Keratinocyte (primary cell): ENCODE data around the gene TMEFF2. TPM values are rescaled to one million over a fixed set of nuclear protein-coding genes. Genes with fewer than 3 reads are reported as not detected.

ENCODE experiments used
- DNase-seq: peaks from one replicate; pipeline ENCODE4 v3.0.0-alpha.2; 2011; ENCODE audit warnings: low read depth, missing footprints, low spot score
- FAIRE-seq: peaks from 2 replicates; lab custom pipeline; 2011; peaks lifted over from hg19 to GRCh38; lab: Jason Lieb, UNC
- H2AFZ ChIP-seq: 2 replicates; pipeline ENCODE4 v1.6.0; 2012; ENCODE audit warnings: low read length, control low read depth, inconsistent platforms; ENCODE audit not compliant: control insufficient read depth
- H3K27ac ChIP-seq: 2 replicates; pipeline ENCODE4 v1.5.1; 2011; ENCODE audit warnings: low read length; ENCODE audit not compliant: control insufficient read depth, insufficient read depth
- H3K27me3 ChIP-seq: 3 replicates; pipeline ENCODE4 v1.6.0; 2011; ENCODE audit warnings: low read length; ENCODE audit not compliant: control insufficient read depth, insufficient read depth; ENCODE audit errors: extremely low read depth
- H3K36me3 ChIP-seq, 2 experiments: 2 replicates in 1 of 2; 3 replicates in 1 of 2; pipeline ENCODE4 v1.5.1; 2011; ENCODE audit warnings: low read length in 2 of 2, mild to moderate bottlenecking in 1 of 2; ENCODE audit not compliant: control insufficient read depth in 2 of 2, insufficient read depth in 2 of 2; ENCODE audit errors: extremely low read depth in 1 of 2
- H3K4me1 ChIP-seq: 3 replicates; pipeline ENCODE4 v1.5.1; 2011; ENCODE audit warnings: low read length; ENCODE audit not compliant: control insufficient read depth, insufficient read depth; ENCODE audit errors: extremely low read depth
- H3K4me2 ChIP-seq: 3 replicates; pipeline ENCODE4 v1.6.0; 2011; ENCODE audit warnings: low read depth, low read length; ENCODE audit not compliant: control insufficient read depth, insufficient read depth; ENCODE audit errors: extremely low read depth
- H3K4me3 ChIP-seq, 3 experiments: fragments of 200-600 bp in 1 of 3; sonication (generic) in 1 of 3; 2 replicates in 2 of 3; 3 replicates in 1 of 3; pipeline ENCODE4 v1.5.1; 2011 to 2016; ENCODE audit warnings: low read length in 3 of 3, mild to moderate bottlenecking in 3 of 3, control low read depth in 2 of 3, inconsistent platforms in 1 of 3, low read depth in 1 of 3, mixed read lengths in 1 of 3, mixed run types in 1 of 3, moderate library complexity in 1 of 3; ENCODE audit not compliant: control insufficient read depth in 2 of 3, insufficient read depth in 2 of 3; ENCODE audit errors: extremely low read depth in 1 of 3
- H3K79me2 ChIP-seq: 2 replicates; pipeline ENCODE4 v1.6.0; 2012; ENCODE audit warnings: low read length; ENCODE audit not compliant: control insufficient read depth, insufficient read depth
- H3K9ac ChIP-seq: 3 replicates; pipeline ENCODE4 v1.6.0; 2011; ENCODE audit warnings: low read length; ENCODE audit not compliant: control insufficient read depth, insufficient read depth; ENCODE audit errors: extremely low read depth
- H3K9me1 ChIP-seq: 3 replicates; pipeline ENCODE4 v1.6.0; 2011; ENCODE audit warnings: low read length; ENCODE audit not compliant: control insufficient read depth, insufficient read depth; ENCODE audit errors: extremely low read depth
- H3K9me3 ChIP-seq: 2 replicates; pipeline ENCODE4 v1.5.1; 2012; ENCODE audit warnings: low read depth, low read length; ENCODE audit not compliant: control insufficient read depth
- H4K20me1 ChIP-seq: 3 replicates; pipeline ENCODE4 v1.6.0; 2011; ENCODE audit warnings: low read length; ENCODE audit not compliant: control insufficient read depth, insufficient read depth; ENCODE audit errors: extremely low read depth
- EZH2 ChIP-seq: IDR thresholded peaks from one replicate; pipeline ENCODE4 v1.6.1; 2012; ENCODE audit warnings: inconsistent platforms, mild to moderate bottlenecking, low read length, moderate library complexity
- dilution Hi-C: fragments of 300-500 bp; cut with MboI; formaldehyde crosslinking; loops from one replicate; pipeline ENCODE4 v1.7.0; 2020; ENCODE audit warnings: low sequenced_read_pairs; ENCODE audit not compliant: extremely low pct_ligation_motif_present
- polyA plus RNA-seq, 5 experiments: library from polyadenylated mRNA; depleted of rRNA in 3 of 5; stranded (reverse) in 3 of 5; stranded (forward) in 1 of 5; unstranded in 1 of 5; fragments of >200 nt; gene quantifications; 1 replicate in 1 of 5; 2 replicates in 3 of 5; 3 replicates in 1 of 5; pipeline versions ENCODE4 v1.2.1 to v1.2.3, GENCODE V29; 2011 to 2012; ENCODE audit warnings: missing spikeins in 2 of 5, low read depth in 1 of 5, low replicate concordance in 1 of 5
- TF ChIP-seq, protein P1 (sequence below), 3 experiments: IDR thresholded peaks in 1 of 3; conservative IDR thresholded peaks in 1 of 3; optimal IDR thresholded peaks in 1 of 3; 2 replicates in 2 of 3; 3 replicates in 1 of 3; pipeline versions ENCODE3 to v1.5.1; 2011; ENCODE audit warnings: low read length in 3 of 3, mild to moderate bottlenecking in 3 of 3, moderate library complexity in 2 of 3, control low read depth in 1 of 3, inconsistent platforms in 1 of 3; ENCODE audit not compliant: insufficient read depth in 2 of 3; ENCODE audit errors: extremely low read depth in 1 of 3

The TMEFF2 gene
- polyA plus RNA-seq, 1 donor (not counting 4 experiments of a cell fraction or from before 2014, with no cell fraction given): not detected

DNA sequence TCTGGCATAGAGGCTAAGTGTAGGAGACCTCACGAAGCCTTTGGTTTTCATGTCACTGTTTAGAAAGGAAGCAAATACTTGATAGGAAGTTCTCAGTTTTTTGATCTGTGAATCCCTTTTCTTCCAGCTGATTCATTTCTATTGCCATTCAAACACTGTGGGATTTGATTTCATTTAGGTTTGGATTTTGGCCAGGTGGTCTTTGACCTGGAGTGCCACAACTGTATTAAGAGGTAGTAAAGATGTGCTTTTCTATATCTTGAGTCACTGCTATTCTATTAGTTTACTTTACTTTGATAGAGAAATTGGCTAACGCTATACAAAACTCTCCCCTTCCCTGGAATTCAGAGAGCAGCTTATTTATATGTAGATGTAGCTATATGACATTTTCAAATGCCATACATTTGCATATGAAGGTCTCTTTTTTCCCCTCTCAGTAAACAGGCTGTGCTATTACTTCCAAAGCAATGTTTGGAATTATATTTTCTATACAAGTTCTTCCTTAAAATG is 215.5 kb downstream of the TMEFF2 start:
- H3K9ac ChIP-seq: no peak overlapping the region
- no peaks in the 10 kb centered on the region for H3K27me3 ChIP-seq
- no peaks in the 10 kb centered on the region for H3K79me2 ChIP-seq
- H4K20me1 ChIP-seq: no peaks in the 10 kb centered on the region
- H3K9me1 ChIP-seq: no peaks in the 10 kb centered on the region
- H3K4me2 ChIP-seq: no peak overlapping the region
- dilution Hi-C loops: no loop called here
- DNase-seq (no peak), FAIRE-seq (no peak)
- no peaks in the 10 kb centered on the region for H3K9me3 ChIP-seq
- H3K27ac ChIP-seq: no peak overlapping the region
- no peaks in the 10 kb centered on the region for H3K36me3 ChIP-seq
- H3K4me1 ChIP-seq: no peaks in the 10 kb centered on the region
- no peak overlapping the region for H3K4me3 ChIP-seq
- H2AFZ ChIP-seq: no peak overlapping the region
- TF ChIP-seq EZH2: no peak
- TF ChIP-seq, protein P1, sequence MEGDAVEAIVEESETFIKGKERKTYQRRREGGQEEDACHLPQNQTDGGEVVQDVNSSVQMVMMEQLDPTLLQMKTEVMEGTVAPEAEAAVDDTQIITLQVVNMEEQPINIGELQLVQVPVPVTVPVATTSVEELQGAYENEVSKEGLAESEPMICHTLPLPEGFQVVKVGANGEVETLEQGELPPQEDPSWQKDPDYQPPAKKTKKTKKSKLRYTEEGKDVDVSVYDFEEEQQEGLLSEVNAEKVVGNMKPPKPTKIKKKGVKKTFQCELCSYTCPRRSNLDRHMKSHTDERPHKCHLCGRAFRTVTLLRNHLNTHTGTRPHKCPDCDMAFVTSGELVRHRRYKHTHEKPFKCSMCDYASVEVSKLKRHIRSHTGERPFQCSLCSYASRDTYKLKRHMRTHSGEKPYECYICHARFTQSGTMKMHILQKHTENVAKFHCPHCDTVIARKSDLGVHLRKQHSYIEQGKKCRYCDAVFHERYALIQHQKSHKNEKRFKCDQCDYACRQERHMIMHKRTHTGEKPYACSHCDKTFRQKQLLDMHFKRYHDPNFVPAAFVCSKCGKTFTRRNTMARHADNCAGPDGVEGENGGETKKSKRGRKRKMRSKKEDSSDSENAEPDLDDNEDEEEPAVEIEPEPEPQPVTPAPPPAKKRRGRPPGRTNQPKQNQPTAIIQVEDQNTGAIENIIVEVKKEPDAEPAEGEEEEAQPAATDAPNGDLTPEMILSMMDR (optimal IDR thresholded peaks at IDR 0.05 in 1 of 3, IDR thresholded peaks at IDR 0.05 in 1 of 3, conservative IDR thresholded peaks at IDR 0.05 in 1 of 3; ENCODE audit: extremely low read depth in 1 of 3, insufficient read depth in 2 of 3, low read length in 3 of 3): no peak

DNA sequence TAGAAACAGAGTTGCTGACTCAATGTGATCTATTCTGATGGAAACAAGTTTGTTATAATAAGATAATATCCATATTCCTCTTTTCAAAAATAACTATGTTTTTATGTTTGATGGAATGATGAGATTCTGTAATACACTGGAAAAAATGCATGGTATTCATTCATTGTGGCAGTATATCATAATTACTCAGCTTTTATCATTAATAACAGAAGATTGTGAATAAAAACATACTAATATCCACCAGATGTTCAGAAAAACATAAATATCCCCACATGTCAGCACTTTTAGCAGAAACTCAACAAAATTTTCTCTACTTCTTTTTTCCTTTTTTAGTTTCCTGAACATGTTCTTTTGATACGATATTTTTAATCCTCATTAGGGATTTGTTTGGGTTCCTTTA is 217.0 kb downstream of the TMEFF2 start:
- Histone ChIP-seq H3K9ac (no peak overlapping the region), H3K9me1 (no peaks in the 10 kb centered on the region), H3K4me2 (no peak overlapping the region), H2AFZ (no peak overlapping the region), H3K79me2 (no peaks in the 10 kb centered on the region), H3K36me3 (no peaks in the 10 kb centered on the region), H4K20me1 (no peaks in the 10 kb centered on the region), H3K4me3 (no peak overlapping the region), H3K9me3 (no peaks in the 10 kb centered on the region), H3K27me3 (no peaks in the 10 kb centered on the region), H3K27ac (no peak overlapping the region), H3K4me1 (no peaks in the 10 kb centered on the region)
- dilution Hi-C loops: no loop called here
- DNase-seq (no peak), FAIRE-seq (no peak)
- TF ChIP-seq EZH2: no peak
- TF ChIP-seq, protein P1 (optimal IDR thresholded peaks at IDR 0.05 in 1 of 3, IDR thresholded peaks at IDR 0.05 in 1 of 3, conservative IDR thresholded peaks at IDR 0.05 in 1 of 3; ENCODE audit: extremely low read depth in 1 of 3, insufficient read depth in 2 of 3, low read length in 3 of 3): no peak
